Measurements from ENCODE around the gene EBF3.

The EBF3 gene

DNA sequence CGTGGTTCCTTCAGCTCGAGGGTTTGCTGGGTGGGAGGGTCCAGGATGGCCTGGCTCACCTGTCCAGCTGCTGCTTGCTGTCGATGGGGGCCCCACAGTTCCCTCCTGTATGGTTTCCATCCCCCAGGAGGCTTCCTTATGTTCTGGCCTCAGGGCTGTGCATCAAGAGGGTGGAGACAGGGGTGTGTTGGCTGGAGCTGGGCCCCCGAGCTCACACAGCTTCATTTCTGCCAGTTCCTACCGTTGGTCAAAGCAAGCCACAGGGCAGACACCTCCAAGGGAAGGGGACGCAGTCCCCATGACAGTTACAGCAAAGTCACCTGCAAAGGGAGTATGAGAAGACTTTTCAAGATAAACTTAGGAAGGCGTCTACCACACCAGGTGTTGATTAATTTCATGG is 156.9 kb downstream of the EBF3 start:
- Histone ChIP-seq H3K9ac (no peak overlapping the region), H2AFZ (ENCODE audit: low read depth) (no peak overlapping the region), H3K36me3 (ENCODE audit: insufficient read depth) (no peaks in the 10 kb centered on the region), H3K4me3 (IDR thresholded peaks at IDR 0.05; ENCODE audit: insufficient read depth, low read depth, low read length) (no peak overlapping the region), H3K4me2 (no peak overlapping the region), H3K27me3 (ENCODE audit: insufficient read depth, low read depth) (no peaks in the 10 kb centered on the region), H4K20me1 (ENCODE audit: insufficient read depth) (no peaks in the 10 kb centered on the region), H3K79me2 (ENCODE audit: insufficient read depth, low read depth) (no peaks in the 10 kb centered on the region), H3K27ac (no peak overlapping the region), H3K4me1 (ENCODE audit: low read depth, poor library complexity, severe bottlenecking) (no peaks in the 10 kb centered on the region)
- TF ChIP-seq, protein P1, sequence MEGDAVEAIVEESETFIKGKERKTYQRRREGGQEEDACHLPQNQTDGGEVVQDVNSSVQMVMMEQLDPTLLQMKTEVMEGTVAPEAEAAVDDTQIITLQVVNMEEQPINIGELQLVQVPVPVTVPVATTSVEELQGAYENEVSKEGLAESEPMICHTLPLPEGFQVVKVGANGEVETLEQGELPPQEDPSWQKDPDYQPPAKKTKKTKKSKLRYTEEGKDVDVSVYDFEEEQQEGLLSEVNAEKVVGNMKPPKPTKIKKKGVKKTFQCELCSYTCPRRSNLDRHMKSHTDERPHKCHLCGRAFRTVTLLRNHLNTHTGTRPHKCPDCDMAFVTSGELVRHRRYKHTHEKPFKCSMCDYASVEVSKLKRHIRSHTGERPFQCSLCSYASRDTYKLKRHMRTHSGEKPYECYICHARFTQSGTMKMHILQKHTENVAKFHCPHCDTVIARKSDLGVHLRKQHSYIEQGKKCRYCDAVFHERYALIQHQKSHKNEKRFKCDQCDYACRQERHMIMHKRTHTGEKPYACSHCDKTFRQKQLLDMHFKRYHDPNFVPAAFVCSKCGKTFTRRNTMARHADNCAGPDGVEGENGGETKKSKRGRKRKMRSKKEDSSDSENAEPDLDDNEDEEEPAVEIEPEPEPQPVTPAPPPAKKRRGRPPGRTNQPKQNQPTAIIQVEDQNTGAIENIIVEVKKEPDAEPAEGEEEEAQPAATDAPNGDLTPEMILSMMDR (conservative IDR thresholded peaks at IDR 0.05; ENCODE audit: low read depth, low read length), result no peak

DNA sequence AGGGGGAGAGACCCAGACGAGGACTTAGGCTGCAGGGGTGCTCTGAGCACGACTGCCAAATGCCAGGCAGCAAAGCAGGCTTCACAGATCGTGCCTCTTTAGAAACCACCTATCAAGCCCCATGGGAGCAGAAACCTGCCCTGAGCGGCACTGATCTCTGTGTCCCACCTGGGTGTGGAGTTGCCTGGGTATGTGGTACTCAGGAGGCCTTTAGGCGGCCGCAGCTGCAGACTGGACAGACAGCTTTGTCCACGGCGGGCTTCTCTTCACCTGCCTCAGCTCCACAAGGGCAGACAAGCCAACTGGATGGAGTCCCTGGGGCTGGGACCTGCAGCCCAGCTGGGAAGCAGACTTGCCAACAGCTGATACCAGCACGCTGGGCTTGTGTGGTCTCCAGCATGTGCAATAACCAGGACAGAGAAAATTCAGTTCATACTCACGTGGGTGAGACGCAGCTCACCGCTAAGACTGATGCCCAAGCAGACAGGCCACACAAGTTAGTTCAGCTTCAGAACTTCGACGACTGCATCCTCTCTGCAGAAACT is 163.2 kb downstream of the EBF3 start:
- Histone ChIP-seq H3K36me3 (ENCODE audit: insufficient read depth) (no peaks in the 10 kb centered on the region), H4K20me1 (ENCODE audit: insufficient read depth) (no peaks in the 10 kb centered on the region), H3K27ac (no peak overlapping the region), H2AFZ (ENCODE audit: low read depth) (no peak overlapping the region), H3K4me1 (ENCODE audit: low read depth, poor library complexity, severe bottlenecking) (no peaks in the 10 kb centered on the region), H3K79me2 (ENCODE audit: insufficient read depth, low read depth) (no peaks in the 10 kb centered on the region), H3K4me3 (IDR thresholded peaks at IDR 0.05; ENCODE audit: insufficient read depth, low read depth, low read length) (no peak overlapping the region), H3K4me2 (no peak overlapping the region), H3K9ac (no peak overlapping the region), H3K27me3 (ENCODE audit: insufficient read depth, low read depth) (no peaks in the 10 kb centered on the region)
- TF ChIP-seq, protein P1 (conservative IDR thresholded peaks at IDR 0.05; ENCODE audit: low read depth, low read length), result no peak

DNA sequence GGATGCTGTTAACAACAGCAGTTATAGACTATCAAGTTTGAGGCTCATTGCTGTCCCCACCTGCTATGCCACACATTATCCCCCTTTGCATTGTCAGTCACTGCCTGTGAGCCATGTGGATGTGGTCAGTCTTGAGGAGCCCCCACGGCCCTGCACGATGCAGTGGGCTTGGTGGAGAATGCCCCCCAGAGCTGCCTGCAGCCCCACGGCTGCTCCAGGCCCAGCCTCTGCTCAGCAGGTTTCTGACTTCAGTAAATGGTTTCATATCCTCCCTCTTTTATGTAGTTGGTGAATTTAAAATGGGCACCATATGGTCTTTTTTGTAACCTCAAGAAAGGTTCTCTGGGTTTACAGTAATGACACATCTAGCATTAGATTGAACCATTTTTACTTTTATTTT is 164.1 kb downstream of the EBF3 start:
- TF ChIP-seq, protein P1 (conservative IDR thresholded peaks at IDR 0.05; ENCODE audit: low read depth, low read length), result no peak
- H3K36me3 ChIP-seq (ENCODE audit: insufficient read depth), result no peaks in the 10 kb centered on the region
- H4K20me1 ChIP-seq (ENCODE audit: insufficient read depth), result no peaks in the 10 kb centered on the region
- H3K79me2 ChIP-seq (ENCODE audit: insufficient read depth, low read depth), result no peaks in the 10 kb centered on the region
- no peaks in the 10 kb centered on the region for H3K4me1 ChIP-seq (ENCODE audit: low read depth, poor library complexity, severe bottlenecking)
- no peaks in the 10 kb centered on the region for H3K27me3 ChIP-seq (ENCODE audit: insufficient read depth, low read depth)
- H2AFZ ChIP-seq (ENCODE audit: low read depth), result no peak overlapping the region
- H3K4me3 ChIP-seq (IDR thresholded peaks at IDR 0.05; ENCODE audit: insufficient read depth, low read depth, low read length), result no peak overlapping the region
- H3K9ac ChIP-seq, result no peak overlapping the region
- H3K27ac ChIP-seq, result no peak overlapping the region
- H3K4me2 ChIP-seq, result no peak overlapping the region

DNA sequence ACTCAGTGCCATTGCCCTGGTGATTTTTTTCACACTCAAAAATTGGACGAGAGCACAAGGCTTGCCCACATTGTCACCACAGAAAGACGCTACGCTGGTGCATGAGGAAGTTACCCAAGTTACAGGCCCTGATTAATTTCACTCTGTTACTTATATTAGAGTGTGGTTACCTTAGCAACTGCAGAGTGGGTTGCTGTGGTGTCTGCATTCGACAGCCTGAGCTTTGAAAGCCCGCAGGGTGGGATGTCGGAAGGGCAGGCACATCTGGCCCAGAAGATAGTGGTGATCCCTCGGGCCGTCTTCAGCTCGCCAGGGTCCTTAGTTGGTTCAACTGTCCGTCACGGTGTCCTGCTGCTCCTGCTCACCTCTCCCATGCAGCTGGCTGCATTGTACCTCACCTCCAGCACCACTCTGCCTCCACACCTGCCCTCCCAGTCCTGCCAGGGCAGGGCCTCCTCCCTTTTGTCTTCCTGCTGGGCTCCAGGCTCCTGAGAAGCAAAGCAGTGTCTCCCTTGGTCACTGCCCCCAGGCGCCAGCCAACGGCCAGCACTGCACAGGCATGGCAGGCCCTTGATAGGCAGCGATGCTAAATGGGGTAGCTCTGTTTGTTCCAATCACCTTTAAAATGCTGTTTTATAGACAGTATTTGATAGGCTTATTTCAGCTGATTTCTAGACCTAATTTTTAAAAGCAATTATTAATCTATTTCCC is 167.2 kb downstream of the EBF3 start:
- Histone ChIP-seq H3K4me1 (ENCODE audit: low read depth, poor library complexity, severe bottlenecking) (no peaks in the 10 kb centered on the region), H3K4me2 (no peak overlapping the region), H2AFZ (ENCODE audit: low read depth) (no peak overlapping the region), H4K20me1 (ENCODE audit: insufficient read depth) (no peaks in the 10 kb centered on the region), H3K27me3 (ENCODE audit: insufficient read depth, low read depth) (no peaks in the 10 kb centered on the region), H3K27ac (no peak overlapping the region), H3K9ac (no peak overlapping the region), H3K4me3 (IDR thresholded peaks at IDR 0.05; ENCODE audit: insufficient read depth, low read depth, low read length) (no peak overlapping the region), H3K79me2 (ENCODE audit: insufficient read depth, low read depth) (no peaks in the 10 kb centered on the region), H3K36me3 (ENCODE audit: insufficient read depth) (no peaks in the 10 kb centered on the region)
- TF ChIP-seq, protein P1 (conservative IDR thresholded peaks at IDR 0.05; ENCODE audit: low read depth, low read length), result no peak

Data from KMS-11 (cell line).